ENCODE data around the gene INIP.
A peak's percentile ranks its signal among the peaks of the same experiment; 100 is the strongest.

The INIP gene, protein sequence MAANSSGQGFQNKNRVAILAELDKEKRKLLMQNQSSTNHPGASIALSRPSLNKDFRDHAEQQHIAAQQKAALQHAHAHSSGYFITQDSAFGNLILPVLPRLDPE

DNA sequence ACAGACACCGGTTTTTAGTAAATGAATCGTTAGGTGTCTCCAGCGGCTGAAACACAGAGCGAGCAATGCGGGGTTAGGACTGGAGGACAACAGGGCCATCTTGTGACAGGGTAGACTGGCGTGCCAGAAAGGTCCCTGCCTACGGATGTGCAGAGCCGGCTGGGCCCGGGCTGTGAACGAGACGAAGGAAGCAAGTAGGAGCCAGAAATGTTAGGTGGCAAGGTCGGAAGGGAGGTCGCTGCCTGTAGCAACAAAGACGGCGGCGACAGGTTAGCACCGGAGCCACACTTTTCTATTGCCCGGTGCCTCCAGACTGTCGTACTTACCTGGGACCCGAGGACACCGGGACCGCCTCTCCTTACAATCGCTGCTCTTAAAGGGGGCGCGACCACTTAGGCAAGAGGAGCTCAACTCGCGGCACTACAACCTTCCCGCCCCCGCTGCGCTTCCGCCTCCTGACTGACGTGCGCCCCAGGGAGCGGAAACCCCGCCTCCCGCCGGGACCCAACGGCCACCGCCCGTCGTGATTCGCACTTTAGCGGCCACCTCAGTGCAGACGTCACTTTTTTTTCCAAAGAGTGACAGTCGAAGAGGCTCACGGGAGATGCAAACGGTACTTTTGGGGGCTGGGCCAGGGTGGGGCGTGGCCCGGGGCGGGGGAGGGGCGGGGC lies at the start of gene INIP:
Gene INIP, minus strand, starts transcription at position 457 of the 671 bp plus-strand sequence. CDS start 1,632 bp downstream, outside the sequence.
- peak; percentile 98 for DNase-seq

- DNase-seq, result no peak
Measured at GRCh38 chr9:112765281-112765680, 47.4 kb upstream of the INIP start.

GRCh38 chr9:112764837-112765236 lies 46.9 kb upstream of the INIP start:
- DNase-seq, result no peak

- DNase-seq, result peak; percentile 81
Measured at GRCh38 chr9:112764344-112764743, 46.4 kb upstream of the INIP start.

GRCh38 chr9:112762726-112763518 lies 45.0 kb upstream of the INIP start:
- DNase-seq, result no peak

DNA sequence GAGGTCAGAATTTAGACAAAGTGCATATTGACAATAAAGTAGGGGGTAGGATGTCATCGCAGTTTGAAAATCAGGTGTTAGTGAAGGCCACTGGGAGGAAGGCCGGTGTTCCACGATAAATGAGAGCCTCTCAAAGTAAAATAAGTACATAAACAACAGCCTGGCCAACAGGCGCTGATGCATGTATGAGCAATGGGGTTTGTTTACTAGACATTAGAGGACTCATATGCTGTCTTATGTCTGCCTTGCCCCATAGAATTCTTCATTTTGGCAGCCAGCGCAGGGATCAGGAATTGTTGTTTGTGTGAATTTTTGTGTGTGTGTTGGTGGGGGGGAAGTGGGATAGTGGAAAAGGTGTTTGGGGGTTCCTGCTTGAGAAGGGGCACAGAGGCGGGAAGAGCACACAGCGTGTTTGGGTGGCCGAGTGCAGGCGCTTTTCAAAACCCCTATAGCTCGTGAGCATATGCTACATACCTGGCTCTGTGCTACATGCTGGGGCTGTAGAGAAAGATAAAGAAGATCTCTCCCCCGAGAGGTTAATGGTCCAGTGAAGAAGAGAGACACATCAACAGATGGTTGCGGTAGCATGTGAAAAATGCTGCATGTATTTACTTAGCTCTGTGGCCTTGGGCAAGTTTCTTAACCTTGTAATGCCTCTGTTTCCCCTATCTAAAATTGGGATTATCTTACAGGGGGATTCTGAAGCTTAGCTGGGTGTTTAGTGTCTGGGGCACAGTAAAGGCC lies 44.2 kb upstream of the INIP start:
- no peak for DNase-seq

DNA sequence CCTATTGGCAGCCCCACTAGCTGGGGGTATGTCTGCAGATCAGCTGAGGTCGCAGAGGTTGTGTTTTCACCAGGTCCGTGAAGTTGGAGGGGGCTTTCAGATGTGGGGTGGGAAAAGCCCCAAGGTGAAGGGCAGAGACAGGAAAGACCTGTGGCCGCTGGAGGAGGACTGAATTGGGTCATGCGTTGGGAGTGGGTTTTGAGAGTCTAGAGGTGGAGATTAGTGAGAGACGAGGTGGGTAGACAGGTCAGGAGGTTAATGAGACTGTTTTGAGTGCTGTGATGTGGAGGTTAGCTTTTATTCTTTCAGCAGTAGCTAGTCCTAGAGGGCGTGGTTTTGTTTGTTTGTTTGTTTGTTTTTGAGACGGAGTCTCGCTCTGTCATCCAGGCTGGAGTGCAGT lies 42.9 kb upstream of the INIP start:
- no peak for DNase-seq

- no peak for DNase-seq
Measured at GRCh38 chr9:112757940-112758339, 40.0 kb upstream of the INIP start.

- DNase-seq, result peak; percentile 37
Measured at GRCh38 chr9:112757282-112757883, 39.5 kb upstream of the INIP start.

DNA sequence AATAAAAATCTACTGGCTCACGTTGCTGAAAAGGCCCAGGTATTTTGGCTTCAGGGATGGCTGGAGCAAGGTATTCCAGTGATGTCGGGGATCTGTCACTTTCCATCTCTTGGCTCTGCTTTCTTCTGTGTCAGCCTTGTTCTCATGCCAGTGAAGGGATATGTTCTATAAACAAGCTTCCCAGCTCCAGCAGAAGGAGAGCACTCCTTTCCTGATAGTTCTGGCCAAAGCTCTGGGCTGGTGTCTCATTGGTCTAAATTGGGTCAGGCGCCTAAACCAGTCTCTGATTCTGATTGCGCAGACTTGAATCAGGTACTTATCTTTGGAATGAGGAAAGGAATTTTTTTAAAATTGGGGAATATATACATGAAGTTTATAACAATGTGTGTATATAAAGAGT lies 37.8 kb upstream of the INIP start:
- no peak for DNase-seq

- DNase-seq, result no peak
Measured at GRCh38 chr9:112755016-112755427, 37.1 kb upstream of the INIP start.

GRCh38 chr9:112754578-112754977 lies 36.7 kb upstream of the INIP start:
- DNase-seq, result peak; percentile 87

- peak; percentile 91 for DNase-seq
Measured at GRCh38 chr9:112753725-112754124, 35.8 kb upstream of the INIP start.

DNA sequence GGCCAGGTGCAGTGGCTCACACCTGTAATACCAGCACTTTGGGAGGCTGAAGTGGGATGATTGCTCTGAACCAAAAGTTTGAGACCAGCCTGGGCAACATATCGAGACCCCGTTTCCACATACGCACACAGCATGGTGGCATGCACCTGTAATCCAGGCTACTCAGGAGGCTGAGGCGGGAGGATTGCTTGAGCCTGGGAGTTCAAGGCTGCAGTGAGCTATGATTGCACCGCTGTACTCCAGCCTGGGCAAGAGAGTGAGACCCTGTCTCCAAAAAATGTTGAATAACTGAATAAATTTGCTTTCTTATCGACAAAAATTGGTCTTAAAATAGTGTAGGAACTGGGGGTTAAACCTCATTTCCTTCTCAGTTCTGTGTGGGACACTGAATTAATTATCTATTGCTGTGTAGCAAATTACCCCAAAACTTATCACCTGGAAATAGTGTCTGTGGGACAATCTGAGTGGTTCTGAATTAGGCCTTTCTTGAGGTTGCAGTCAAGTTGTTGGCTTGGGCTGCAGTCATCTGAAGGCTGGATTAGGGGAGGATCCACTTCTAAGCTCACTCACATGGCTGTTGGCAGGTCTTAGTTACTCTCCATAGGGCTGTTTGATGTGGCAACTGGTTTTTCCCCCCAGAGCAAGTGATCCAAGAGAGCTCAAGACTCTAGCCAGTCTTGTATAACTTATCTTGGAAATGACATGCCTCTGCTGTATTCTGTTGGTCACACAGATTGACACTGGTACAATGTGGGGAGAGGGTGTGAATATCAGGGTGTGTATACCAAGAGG lies 34.6 kb upstream of the INIP start:
- no peak for DNase-seq

GRCh38 chr9:112751056-112751795 lies 33.3 kb upstream of the INIP start:
- DNase-seq, result peak; percentile 81

- no peak for DNase-seq
Measured at GRCh38 chr9:112750764-112751055, 32.8 kb upstream of the INIP start.

DNA sequence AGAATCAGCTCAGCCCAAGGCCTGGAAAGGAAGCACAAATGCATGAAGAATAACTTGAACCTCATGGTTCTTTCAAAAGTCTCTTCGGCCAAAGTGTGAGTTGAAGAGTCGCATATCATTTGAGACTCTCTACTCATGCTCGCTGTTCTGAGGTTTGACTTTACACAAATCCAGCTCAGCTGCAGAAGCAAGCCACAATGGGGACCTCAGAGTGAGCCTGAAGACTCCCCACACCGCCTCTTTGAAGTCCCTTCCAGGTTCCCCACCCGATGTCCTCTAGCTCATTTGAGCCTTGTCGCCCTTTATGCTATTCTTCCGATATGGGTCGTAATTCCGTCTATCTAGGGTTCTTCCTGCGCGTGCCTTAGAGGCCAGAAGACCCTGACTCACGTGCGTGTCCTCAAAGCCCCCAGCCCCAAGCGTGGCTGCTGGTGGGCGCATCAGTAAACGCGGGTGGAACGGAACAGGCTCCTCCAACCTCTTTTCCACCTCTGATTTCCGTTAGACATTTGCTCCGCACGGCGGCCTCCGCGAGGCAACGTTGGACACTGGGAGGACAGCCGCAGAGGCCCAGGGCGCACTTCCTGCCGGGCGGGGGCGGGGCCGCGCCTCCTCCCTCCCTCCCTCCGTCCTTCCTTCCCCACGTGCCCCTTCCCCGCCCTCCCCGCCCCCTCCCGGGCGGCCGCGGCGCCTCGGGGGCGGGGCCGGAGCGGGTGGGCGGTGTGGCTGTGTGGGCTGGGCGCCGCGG lies 32.3 kb upstream of the INIP start, which contains the start of gene SNX30:
Gene SNX30, plus strand, starts transcription at position 745 of the 748 bp plus-strand sequence. CDS start 242 bp downstream, outside the sequence.
- DNase-seq, result peak; percentile 93

DNA sequence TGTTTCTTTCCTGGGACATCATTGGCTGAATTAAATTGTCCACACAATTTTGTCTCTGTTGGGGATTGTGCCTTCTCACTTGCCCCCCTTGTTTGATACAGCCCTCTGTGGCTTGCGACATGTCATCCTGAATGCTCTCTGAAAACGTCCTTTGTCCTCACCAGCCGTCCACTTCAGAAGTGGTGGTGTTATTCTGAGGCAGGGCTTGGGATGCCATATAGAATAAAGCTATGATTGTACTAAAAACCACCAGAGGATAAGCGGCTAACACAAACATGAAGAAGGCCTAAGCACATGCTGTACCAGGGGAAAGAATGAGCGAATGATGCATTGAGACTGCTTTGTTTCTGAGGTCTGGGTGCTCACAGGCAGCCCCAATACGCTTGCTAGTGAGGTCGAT lies 29.2 kb upstream of the INIP start:
- DNase-seq, result no peak

DNA sequence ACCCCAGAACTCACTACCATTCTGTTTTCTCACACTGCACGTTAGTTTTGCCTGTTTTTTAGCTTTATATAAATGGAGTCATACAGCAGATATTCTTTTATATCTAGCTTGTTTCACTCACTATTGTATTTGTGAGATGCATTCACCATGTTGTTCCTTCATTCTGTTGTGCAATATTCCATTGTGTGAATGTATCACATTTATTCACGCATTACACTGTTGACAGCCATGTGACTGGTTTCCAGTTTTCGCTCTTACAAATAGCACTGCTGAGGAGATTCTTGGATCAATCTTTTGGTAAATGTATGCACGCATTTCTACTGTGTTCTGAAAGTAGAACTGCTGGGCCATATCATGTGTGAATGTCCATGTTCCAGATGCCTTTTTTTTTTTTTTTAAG lies 26.3 kb upstream of the INIP start:
- DNase-seq, result no peak

- DNase-seq, result no peak
Measured at GRCh38 chr9:112743216-112743836, 25.4 kb upstream of the INIP start.
